Measurements from ENCODE around the gene SUSD1. TPM values are rescaled to one million over a fixed set of nuclear protein-coding genes. Genes with fewer than 3 reads are reported as not detected.
"Not testable (repeated sequence)": the region's sequence is repeated elsewhere in the genome, so short reads cannot be mapped to it uniquely, and the experiment has no call there.

The SUSD1 gene
- polyA plus RNA-seq (ENCODE audit: insufficient read length) = 9.7 TPM

DNA sequence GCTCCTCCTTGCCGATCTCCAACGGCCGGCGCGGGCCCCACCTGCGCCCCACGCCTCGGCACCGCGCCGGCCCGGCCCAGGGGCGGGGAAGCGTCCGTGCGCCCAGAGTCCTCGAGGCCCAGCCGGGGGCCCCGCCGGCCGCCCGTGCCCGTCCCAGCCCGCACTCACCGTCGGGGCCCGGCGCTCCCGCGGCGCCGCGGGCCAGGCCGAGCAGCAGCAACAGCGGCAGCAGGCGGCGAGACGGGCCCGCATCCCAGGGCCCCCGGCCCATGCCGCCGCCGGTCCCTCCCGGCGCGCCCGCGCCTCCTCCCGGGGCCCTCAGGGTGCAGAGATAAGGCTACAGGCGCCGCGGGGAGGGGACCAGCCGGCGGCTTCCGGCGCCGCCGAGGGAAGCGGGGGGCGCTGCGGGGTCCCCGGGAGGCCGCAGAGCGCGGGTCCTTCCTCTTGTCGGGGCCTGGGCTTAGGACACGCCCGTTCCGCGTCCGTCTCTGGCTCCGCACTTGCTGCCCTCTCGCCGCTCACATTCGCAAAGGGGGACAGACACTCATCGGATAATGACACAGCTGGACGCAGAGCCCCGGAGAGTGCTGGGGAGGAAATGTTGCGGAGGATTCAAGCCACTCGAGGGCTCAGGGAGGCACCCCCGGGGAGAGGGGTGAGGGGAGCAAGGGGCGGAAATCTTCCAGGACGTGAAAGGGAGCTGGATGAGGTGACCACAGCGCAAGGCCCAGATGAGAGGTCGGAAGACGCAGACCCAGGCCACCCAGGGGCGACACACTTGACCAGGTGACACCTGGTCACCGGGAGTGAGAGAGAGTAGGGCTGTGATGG lies at the start of gene SUSD1:
TSS of gene SUSD1 (minus strand) at position 333 of the 831 bp plus-strand sequence. CDS start at position 271, 62 bp downstream.
- no peak for DNase-seq (ENCODE audit: low read depth)

DNA sequence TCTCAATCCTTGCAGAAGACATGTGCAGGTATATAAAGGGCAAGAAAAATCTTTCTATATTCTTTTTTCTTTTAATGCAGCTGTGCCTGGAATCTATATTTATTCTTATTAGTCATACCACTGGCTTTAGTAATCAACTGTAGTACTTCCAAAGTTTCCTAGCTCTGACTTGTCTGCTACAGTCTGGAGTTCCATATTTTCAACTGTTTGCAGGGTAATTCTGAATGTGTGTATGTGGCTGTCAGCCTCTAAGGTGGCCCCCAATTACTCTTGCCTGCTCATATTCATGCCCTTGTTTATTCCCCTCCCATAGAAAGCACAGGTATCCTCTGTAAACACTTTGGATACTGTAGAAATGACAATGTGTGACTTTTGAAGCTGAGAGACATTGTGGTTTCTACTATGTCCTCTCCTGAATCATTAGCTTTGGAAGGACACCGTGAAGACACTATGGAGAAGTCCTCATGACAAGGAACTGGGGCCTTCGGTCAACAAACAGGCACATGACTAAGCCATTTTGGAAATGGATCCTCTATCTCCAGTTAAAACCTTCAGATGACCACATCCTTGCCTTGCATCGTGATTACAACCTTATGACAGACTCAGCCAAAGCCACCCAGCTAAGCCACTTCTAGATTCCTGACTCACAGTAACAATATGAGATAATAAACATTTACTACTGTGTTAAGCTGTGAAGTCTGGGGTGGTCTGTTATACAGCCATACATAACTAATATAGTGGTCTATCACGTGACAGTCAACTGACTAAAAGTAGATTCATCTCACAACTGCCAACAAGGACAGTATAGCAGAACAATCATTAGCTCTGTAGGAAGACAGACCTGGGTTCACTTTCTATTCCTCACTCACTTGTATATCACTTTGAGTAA lies 49.5 kb upstream of the SUSD1 start:
- DNase-seq (ENCODE audit: low read depth) = no peak

- DNase-seq (ENCODE audit: low read depth) = no peak
Observed at GRCh38 chr9:112218908-112219307, 43.8 kb upstream of the SUSD1 start.

- no peak for DNase-seq (ENCODE audit: low read depth)
Observed at GRCh38 chr9:112212926-112213325, 37.8 kb upstream of the SUSD1 start.

GRCh38 chr9:112207451-112207850 lies 32.4 kb upstream of the SUSD1 start:
- no peak for DNase-seq (ENCODE audit: low read depth)

DNA sequence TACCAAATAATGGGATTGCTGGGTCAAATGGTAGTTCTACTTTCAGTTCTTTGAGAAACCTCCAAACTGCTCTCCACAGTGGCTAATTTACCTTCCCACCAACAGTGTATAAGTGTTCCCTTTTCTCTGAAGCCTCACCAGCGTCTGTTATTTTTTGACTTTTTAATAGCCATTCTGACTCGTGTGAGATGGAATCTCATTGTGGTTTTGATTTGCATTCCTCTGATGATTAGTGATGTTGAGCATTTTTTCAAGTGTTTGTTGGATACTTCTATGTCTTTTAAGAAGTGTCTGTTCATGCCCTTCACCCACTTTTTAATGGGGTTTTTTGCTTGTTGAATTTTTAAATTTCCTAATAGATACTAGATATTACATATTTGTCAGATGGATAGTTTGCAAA lies 28.4 kb upstream of the SUSD1 start:
- DNase-seq (ENCODE audit: low read depth) = no peak

DNA sequence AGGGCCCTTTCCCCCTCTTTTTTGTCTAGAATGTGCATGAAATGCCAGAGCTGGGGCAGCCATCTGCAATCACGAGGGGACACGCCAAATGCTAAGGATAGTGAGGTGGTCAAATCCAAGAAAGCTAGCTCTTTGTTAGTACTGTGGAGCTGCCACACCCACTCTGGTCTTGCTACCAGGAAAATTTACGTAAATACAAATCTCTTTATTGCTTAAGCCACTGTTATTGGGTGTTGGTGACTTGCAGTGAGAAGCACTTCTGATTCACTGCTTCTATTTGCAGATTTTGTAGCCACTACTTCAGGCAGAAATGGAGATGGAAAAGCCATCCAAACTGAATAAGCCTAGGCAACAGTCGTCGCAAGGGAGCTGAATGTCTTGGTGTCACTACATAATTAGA lies 25.6 kb upstream of the SUSD1 start:
- no peak for DNase-seq (ENCODE audit: low read depth)

GRCh38 chr9:112198646-112199045 lies 23.5 kb upstream of the SUSD1 start:
- DNase-seq (ENCODE audit: low read depth) = no peak

DNA sequence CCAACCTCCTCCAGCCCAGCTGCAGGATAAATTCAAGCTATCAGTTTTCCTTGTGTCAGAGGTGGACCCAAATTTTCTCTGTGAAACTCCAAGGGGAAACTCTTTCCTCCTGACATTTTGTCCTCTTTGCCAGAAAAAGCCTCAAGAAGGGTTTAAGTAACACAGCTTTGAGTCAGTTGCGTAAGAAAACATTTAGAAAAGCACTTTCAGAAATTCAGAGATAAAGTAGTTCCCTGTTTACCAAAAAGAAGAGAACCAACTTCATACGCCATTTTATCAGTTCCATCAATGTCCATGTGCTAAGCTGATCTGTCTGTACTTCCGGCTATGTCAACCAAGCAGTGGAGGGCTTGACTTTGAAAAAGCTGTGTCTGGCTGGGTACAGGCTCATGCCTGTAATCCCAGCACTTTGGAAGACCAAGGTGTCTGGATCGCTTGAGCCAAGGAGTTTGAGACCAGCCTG lies 19.9 kb upstream of the SUSD1 start:
- no peak for DNase-seq (ENCODE audit: low read depth)

- no peak for DNase-seq (ENCODE audit: low read depth)
Observed at GRCh38 chr9:112193572-112194288, 18.6 kb upstream of the SUSD1 start.

- DNase-seq (ENCODE audit: low read depth) = not testable (repeated sequence)
Observed at GRCh38 chr9:112190320-112190719, 15.2 kb upstream of the SUSD1 start.

GRCh38 chr9:112188884-112189283 lies 13.8 kb upstream of the SUSD1 start:
- DNase-seq (ENCODE audit: low read depth) = no peak

- no peak for DNase-seq (ENCODE audit: low read depth)
Observed at GRCh38 chr9:112187404-112187803, 12.3 kb upstream of the SUSD1 start.

DNA sequence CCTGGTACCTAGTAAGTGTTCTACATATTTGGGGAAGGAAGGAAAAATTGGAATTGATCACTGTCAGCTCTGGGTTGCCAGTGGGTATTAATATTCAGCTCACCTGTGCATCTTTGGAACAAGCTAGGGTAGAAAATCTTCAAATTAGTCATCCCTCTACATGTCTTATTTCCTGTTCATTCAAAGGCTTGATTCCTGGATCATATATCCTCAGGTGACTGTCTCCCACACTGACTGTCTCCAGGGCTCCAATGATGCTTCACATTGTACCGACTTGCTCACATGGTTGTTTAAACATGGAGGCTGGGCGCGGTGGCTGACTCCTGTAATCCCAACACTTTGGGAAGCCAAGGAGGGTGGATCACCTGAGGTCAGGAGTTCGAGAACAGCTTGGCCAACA lies 11.6 kb upstream of the SUSD1 start:
- DNase-seq (ENCODE audit: low read depth) = no peak

DNA sequence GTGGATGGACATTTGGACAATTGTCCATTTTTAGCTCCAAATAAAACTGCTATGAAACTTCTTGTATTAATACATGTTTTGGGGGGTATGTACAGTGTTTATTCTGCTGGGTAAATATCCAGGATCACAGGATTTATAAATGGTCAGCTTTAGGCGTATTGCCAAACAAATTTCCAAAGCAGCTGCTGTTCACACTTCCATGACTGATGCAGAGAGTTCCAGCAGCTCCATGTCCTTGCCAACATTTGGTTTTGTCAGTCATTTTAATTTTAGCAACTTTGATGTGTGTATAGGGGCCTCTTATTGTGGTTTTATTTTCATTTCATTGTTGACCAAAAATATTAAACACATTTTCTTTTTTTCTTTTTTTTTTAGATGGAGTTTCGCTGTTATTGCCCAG lies 9.8 kb upstream of the SUSD1 start:
- no peak for DNase-seq (ENCODE audit: low read depth)

- DNase-seq (ENCODE audit: low read depth) = no peak
Observed at GRCh38 chr9:112184221-112184620, 9.1 kb upstream of the SUSD1 start.

GRCh38 chr9:112180387-112180881 lies 5.3 kb upstream of the SUSD1 start:
- no peak for DNase-seq (ENCODE audit: low read depth)

DNA sequence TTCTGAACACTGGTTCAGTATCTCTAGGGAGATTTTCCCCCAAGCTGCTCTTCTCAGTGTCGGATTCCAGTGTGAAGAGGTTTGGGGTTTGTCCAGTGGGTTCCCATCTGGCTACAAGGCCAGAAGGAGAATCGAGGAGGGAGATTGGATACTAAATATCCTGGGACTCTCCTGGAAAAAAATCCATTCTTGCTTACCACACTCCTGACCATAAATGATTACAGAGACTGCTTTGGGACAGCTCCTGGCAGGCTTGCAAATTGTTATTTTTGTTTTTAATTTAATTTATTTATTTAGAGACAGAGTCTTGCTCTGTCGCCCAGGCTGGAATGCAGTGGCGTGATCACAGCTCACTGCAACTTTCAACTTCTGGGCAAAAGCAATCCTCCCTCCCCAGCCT lies 4.7 kb upstream of the SUSD1 start:
- no peak for DNase-seq (ENCODE audit: low read depth)

DNA sequence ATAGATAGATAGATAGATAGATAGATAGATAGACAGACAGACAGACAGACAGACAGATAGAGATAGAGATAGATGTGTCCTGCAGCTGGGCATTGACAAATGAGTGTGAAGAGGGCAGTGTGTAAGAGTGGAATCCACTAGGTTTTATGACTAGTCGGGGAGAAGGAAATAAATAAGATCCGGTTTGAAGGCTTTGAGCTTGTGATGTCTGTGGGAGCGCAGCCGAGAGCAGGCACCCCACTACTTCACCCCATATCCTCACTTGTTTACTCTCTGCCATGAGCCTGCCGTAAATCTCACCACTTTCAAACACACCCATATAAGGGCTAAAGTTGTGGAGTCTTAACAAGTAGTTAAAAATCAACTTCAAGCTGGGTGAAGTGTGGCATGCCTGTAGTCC lies 1.4 kb upstream of the SUSD1 start:
- no peak for DNase-seq (ENCODE audit: low read depth)

GRCh38 chr9:112175796-112176315 lies 759 bp upstream of the SUSD1 start:
- DNase-seq (ENCODE audit: low read depth) = no peak

GRCh38 chr9:112174222-112174964 lies 704 bp downstream of the SUSD1 start:
- no peak for DNase-seq (ENCODE audit: low read depth)
